Activated CD8-positive, alpha-beta memory T cell treated with anti-CD3 and anti-CD28 coated beads, Interleukin-2, amount 50 U/mL, for 48 hours (primary cell): ENCODE data around the gene DNMT3A.

Source experiments
- DNase-seq: peaks from one replicate; pipeline ENCODE4 v3.0.0-alpha.2; 2020

The DNMT3A gene

GRCh38 chr2:25303633-25304236 is 38.0 kb downstream of the DNMT3A start:
- DNase-seq, result no peak

DNA sequence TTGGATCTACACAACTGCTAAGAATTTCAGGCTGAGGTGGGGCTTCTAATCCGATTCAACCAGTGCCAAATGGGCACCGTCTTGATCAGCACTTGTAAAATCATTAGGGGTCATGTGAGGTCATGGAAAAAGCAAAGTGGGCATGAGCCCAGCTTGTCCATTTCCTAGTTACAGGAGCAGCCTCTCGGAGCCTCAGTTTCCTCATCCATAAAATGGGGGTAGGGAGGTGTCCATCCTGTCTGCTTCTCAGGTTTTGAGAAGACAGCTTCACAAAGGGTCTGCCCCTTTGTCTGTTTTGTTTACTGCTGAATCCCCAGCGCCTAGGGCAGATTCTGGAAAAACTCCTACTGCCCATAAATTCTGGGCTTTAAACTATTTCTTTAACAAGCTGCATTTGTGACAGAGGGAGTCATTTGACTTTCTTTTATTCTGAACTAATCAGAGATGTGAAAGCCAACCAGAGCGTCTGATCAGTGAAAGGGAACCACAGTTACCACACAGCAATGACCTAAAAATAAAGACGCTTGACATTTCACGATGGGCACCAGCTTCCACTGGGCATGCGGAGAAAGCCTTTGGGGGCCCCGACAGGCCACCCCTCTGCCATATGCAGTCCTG is 38.9 kb downstream of the DNMT3A start:
- DNase-seq, result no peak

DNA sequence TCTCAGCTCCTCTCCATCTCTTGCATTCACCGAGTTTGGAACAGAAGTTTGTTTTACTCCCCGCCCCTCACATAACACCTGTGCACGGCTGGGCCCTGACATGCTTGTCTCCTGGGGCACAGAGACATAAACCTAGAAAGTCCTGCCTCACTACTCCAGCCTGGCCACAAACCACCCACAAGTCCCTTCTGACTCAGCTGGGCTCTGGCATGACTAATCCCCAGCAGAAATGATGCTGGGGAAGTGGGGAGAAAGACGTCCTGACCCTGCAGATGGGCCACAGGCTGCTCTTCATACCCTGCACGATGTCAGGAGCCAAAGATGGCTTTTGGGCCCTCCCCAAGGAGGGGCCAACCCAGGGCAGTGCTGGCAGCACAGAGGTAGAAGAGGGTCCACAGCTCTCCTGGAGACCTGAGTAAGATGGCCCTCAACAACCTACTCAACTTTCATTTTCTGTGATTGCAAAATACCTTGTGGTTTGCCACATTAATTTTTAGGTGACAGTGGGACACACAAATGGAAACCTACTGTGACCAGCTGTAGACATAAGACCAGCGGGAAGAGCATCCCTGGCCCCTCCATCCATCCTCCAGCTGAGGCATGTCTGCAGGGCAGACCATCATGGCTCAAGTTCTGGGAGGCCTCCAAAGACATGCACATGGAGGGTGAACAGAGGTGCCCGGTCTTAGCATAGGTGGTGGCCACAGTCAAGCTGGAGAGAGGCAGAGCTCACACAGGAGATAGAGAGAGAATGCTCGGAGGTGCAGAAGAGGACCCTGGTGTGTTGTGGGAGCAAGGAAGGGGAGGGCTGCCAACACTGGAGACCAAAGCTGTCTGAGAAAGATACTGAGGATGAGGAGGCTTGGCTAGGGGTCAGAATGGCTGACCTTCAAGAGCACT is 40.0 kb downstream of the DNMT3A start:
- peak; percentile 83 for DNase-seq

DNA sequence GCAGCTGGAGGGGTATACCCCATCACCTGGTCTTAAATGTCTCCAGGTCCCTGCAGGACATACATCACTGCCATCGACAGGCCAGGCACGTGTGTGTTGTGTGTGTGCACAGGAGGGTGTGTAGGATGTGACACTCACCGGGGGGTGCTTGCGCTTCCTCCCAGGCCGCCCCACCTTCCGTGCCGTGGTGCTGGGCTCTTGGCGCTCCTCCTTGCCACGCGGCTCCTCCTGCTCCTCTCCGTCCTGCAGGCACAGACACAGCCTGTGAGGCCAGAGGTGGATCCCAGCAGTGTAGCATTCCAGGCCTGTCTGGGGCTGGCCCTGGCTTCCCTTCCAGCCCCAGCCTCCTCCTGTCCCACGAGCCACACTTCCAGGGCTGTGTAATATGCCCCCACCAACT is 41.7 kb downstream of the DNMT3A start:
- no peak for DNase-seq

DNA sequence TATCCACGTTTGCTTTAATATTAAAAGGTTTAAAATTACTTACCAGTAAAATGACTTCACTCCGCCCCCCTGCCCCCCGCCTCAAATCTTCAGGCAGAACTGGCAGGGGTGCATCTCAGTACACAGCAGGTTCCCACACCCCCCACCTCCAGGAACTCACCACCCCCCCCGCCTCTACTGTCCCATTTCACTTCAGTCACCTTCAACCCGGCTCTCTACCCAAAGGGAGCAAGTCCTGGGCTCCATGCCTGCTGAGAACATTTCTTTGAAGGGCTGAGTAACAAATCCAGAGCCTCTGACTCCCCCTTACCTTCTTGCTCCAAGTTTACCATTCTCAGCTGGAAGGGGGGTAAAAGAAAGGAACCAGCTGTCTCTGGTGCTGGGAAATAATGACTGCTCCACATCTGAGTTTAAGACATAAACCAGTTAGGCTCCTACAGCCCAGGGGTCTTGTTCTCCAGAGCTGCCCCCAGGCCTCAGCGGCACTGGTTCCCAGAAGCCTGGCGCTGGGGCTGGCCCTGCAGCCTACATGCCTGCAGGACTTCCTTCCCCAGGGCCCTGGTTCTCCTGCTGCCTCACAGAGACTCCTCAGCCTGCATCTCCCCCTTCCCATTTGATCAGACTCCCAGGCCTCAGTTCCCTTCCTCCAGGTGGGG is 42.8 kb downstream of the DNMT3A start:
- no peak for DNase-seq

- DNase-seq, result no peak
Observed at GRCh38 chr2:25297738-25298137, 44.0 kb downstream of the DNMT3A start.

DNA sequence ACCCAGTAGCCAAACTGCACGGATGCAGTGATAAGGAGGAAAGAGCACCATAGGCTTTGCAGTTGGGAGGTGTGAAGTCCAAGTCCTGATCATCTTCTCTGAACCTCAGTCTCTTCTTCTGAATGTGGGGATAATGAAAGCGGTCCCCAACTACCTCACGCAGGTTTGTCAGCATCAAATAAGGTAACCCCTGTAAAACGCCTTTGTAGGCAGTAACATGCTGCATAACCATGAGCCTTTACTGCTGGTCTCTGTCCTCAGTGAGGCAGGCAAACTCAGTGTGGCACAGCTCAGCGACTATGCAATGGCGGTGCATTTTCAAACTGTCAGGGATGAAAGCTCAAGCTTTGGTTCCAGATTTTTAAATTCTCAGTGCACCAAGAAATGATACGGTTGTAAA is 46.1 kb downstream of the DNMT3A start:
- DNase-seq, result no peak

DNA sequence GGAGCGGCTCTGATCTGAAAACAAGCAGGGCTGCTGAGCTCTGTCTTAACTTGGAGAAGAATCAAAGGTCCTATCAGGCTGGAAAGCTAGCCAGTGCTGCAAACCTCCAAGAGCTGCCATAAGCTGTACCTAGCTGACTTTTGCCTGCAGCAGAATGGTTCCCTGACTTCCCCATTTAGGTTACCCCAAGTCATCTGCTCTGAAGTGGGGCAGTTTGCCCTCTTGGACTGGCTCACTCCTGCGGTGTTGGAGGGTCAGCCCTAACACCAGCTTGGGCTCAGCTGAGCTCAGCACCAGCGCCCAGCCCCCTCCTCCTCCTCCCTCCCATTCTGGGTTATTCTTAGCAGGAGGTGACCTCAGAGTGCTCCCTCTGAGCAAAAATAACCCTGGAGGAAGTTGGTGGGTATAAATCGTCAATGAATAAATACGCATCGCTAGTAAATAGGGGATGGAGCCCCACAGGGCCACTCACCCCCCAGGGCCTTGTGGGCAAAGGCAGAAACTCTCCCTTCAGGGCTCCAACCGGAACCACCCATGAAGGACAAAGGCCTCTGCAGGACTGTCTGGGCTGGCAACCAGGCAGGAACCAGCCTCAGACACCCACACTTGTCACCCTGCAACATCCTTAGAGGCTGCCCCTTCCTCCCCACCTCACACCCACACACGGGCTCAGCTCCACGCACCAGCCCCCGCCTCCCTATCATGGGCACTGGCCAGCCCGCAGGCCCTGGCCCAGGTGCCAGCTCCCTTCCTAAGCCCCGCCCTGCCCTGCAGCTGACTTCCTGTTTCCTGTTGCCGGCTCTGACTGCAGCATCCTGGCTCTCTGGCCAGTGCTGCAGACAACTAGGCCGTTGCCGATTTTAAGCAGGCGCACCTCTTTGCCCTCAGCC is 46.9 kb downstream of the DNMT3A start:
- peak; percentile 82 for DNase-seq

GRCh38 chr2:25293958-25294562 is 47.7 kb downstream of the DNMT3A start:
- no peak for DNase-seq

- DNase-seq, result no peak
Observed at GRCh38 chr2:25293145-25293544, 48.6 kb downstream of the DNMT3A start.

DNA sequence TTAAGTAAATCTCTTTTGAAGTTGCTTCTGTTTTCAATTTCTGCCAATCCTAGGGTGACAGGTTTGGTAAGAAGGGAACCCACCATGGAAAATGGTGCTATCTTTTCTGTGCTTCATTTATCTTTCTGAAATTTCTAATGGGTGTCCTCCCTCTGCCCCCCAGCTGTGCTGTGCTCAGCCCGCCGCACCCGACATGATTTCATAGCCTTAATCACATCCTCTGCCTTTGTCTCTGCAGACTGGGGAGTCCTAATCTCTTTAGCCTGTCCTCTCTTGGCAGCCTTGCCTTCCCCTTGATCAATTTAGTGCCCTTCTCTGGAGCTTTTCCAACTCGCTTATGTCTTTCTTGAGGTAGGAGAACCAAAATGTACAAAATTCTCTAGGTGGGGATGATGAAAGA is 49.3 kb downstream of the DNMT3A start:
- no peak for DNase-seq

DNA sequence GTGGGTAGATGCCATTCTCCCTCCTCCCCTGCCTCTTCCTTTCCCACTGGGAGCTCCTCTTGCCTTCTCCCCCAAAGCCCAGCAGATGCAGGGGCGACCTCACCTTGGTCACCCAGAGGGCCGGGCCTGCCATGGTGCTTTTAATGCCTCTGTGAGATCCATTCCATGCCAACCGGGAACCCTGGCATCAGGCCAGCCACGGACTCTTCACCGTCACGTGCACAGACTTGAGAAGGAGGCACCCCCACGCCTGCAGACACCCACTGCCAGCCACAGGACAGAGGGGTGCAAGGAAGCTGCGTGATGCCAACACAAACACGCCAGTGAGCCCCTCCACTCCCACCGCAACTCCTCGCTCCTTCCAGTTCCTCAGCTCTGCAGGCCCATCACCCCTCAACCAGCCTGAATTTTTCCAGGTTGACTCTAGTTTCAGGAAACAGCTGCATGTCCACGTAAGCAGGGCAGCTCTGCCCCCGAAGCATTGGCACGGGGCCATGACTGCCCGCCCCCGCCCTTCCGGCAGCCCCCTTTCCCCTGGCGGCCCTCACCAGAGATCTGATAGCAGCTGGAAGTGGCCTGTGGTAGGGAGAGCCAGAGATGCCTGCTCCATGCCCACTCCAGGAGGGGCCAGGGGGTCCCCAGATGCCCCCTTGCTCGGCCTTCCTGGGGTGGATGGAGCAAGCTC is 50.8 kb downstream of the DNMT3A start:
- DNase-seq, result no peak

- no peak for DNase-seq
Observed at GRCh38 chr2:25286723-25287483, 54.8 kb downstream of the DNMT3A start.

DNA sequence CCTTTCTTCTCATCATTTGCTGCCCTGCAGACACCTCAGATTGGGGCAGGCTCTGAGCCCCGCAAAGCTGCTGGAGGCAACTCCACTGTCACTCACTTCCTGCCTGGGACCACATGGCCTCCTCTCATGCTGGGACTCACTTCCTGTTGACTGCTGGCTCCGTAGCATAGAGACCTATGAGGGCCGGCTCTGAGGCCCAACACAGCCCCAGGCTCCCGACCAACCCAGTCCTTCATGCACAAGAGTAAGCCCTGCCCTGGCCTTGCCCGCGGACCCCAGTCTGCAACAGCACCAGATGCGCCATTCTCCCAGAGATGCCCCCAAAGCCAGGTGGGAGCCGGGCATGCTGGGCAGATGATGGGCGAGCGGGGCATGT is 55.7 kb downstream of the DNMT3A start:
- DNase-seq, result peak; percentile 77

DNA sequence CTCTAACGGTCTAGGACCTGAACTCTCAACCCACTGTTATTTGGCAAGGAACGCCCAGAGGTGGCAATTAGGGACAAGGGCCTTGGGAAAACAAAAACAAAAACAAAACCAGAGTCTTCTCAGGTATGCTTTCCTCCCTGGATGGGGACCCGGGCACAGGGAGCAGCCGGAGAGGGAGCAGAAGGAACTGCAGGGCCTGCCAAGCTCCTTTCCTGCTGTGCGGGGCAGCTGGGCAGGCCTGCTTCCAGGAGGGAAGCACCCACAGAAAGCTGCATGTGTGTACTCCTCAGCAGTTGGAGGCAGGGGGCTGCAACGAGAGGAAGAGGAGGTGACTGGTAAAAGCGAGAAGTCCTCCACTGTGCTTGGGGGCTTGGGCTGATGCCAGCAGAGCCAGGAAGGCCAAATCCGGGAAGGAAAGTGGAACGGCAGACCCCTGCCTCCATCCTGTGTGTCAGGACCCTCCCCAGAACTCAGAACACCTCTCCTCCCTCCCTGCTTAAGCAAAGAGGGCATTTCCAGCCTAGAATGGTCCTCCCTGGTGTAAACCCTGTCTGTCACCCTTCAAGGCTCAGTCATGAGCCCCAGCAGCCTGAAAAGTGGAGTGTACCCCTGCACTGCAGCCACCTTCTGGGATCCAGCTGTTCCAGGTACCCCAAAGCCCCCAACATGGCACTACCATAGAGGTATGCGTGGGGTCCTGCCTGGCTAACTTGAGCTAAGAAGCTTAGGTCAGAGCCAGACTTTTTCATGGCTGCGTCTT is 56.3 kb downstream of the DNMT3A start:
- no peak for DNase-seq

DNA sequence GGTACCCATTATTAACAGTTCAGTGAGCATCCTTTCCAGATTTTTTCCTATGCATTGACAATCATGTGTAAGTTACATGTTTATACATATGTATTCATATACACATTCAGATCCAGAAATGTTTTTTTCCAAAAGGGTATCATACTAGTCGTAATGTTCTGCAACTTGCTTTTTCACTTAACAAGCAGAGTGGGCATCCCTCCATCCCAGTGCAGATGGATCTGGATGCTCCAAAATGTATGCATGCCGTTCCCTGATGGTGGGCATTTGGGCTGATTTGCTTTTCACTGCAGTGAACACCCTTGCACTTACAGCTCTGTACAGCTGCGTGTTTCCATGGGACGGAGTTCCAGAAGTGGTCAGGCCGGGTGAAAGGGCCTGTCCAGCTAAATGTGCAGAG is 57.0 kb downstream of the DNMT3A start:
- no peak for DNase-seq

GRCh38 chr2:25283921-25284320 is 57.8 kb downstream of the DNMT3A start:
- DNase-seq, result no peak

GRCh38 chr2:25281941-25282340 is 59.8 kb downstream of the DNMT3A start:
- DNase-seq, result no peak

DNA sequence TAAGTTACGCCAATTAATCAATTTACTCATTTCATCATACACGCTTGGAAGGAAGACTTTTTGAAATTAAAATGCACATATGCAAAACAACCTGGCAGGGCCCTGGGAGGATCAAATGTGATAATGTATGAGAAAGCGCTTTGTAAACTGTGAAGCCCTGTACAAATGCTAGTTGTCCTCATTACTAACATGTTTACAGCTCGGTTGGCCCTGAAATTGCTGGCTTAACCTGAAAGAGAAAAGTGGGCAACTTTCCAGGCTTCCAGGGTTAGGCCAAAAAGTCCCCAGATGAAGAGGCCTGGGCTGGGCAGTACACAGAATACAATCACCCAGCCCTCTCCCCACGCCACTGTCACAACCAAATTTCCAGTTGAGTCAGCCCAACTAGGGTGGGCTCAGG is 60.2 kb downstream of the DNMT3A start:
- no peak for DNase-seq
